Trophoblast cell (in vitro differentiated cells and primary cell): ENCODE measurements around the gene L3MBTL4.

Experiments
- DNase-seq, 2 donors: peaks; one replicate each; pipeline ENCODE4 v3.0.0-alpha.2; 2016
- H2AFZ ChIP-seq: 2 replicates; pipeline ENCODE4 v1.6.1; 2013; ENCODE audit warnings: low read length, moderate library complexity, mild to moderate bottlenecking; ENCODE audit not compliant: insufficient read depth, poor library complexity
- H2AK5ac ChIP-seq: 2 replicates; pipeline ENCODE4 v1.6.1; 2013; ENCODE audit warnings: mild to moderate bottlenecking, low read length
- H2BK120ac ChIP-seq: 2 replicates; pipeline ENCODE4 v1.6.1; 2013; ENCODE audit warnings: low read length, mild to moderate bottlenecking, moderate library complexity; ENCODE audit not compliant: insufficient read depth, poor library complexity
- H2BK12ac ChIP-seq: 2 replicates; pipeline ENCODE4 v1.6.1; 2013; ENCODE audit warnings: mild to moderate bottlenecking, low read length, moderate library complexity
- H2BK5ac ChIP-seq: 2 replicates; pipeline ENCODE4 v1.6.1; 2013; ENCODE audit warnings: low read length, low read depth, moderate library complexity, mild to moderate bottlenecking; ENCODE audit not compliant: poor library complexity
- H3K14ac ChIP-seq: 2 replicates; pipeline ENCODE4 v1.6.1; 2013; ENCODE audit warnings: mild to moderate bottlenecking, low read length
- H3K18ac ChIP-seq: 2 replicates; pipeline ENCODE4 v1.6.1; 2013; ENCODE audit warnings: mild to moderate bottlenecking, low read length
- H3K23ac ChIP-seq: 2 replicates; pipeline ENCODE4 v1.6.1; 2013; ENCODE audit warnings: low read length
- H3K27ac ChIP-seq: 2 replicates; pipeline ENCODE4 v1.5.1; 2013; ENCODE audit warnings: low read depth, mild to moderate bottlenecking, inconsistent platforms, low read length, moderate library complexity
- H3K27me3 ChIP-seq: 2 replicates; pipeline ENCODE4 v1.6.1; 2013; ENCODE audit warnings: inconsistent platforms, mild to moderate bottlenecking, low read length, moderate library complexity; ENCODE audit not compliant: insufficient read depth
- H3K36me3 ChIP-seq, 2 experiments: 1 replicate in 1 of 2; 2 replicates in 1 of 2; pipeline ENCODE4 v1.6.1; 2013; ENCODE audit warnings: low read length in 2 of 2, mild to moderate bottlenecking in 2 of 2, moderate library complexity in 1 of 2; ENCODE audit not compliant: insufficient read depth in 2 of 2, control insufficient read depth in 1 of 2
- H3K4ac ChIP-seq: 2 replicates; pipeline ENCODE4 v1.6.1; 2013; ENCODE audit warnings: low read depth, mild to moderate bottlenecking, low read length, moderate library complexity
- H3K4me1 ChIP-seq, 2 experiments: 1 replicate in 1 of 2; 2 replicates in 1 of 2; pipeline ENCODE4 v1.6.1; 2013; ENCODE audit warnings: low read length in 2 of 2, mild to moderate bottlenecking in 2 of 2, moderate library complexity in 1 of 2; ENCODE audit not compliant: insufficient read depth in 2 of 2, control insufficient read depth in 1 of 2
- H3K4me2 ChIP-seq: 2 replicates; pipeline ENCODE4 v1.6.1; 2013; ENCODE audit warnings: inconsistent platforms, mild to moderate bottlenecking, low read length, moderate library complexity
- H3K4me3 ChIP-seq: 2 replicates; pipeline ENCODE4 v1.5.1; 2013; ENCODE audit warnings: mild to moderate bottlenecking, low read depth, low read length, inconsistent platforms
- H3K79me1 ChIP-seq: one replicate; pipeline ENCODE4 v1.6.1; 2013; ENCODE audit warnings: low read length
- H3K79me2 ChIP-seq: 2 replicates; pipeline ENCODE4 v1.6.1; 2013; ENCODE audit warnings: low read length, mild to moderate bottlenecking; ENCODE audit not compliant: control insufficient read depth, insufficient read depth, poor library complexity
- H3K9ac ChIP-seq: 2 replicates; pipeline ENCODE4 v1.6.1; 2013; ENCODE audit warnings: mild to moderate bottlenecking, low read length
- H3K9me3 ChIP-seq: 2 replicates; pipeline ENCODE4 v1.6.1; 2013; ENCODE audit warnings: low read depth, mild to moderate bottlenecking, control low read depth, inconsistent platforms, low read length; ENCODE audit not compliant: insufficient read depth
- H4K12ac ChIP-seq: 2 replicates; pipeline ENCODE4 v1.6.1; 2013; ENCODE audit warnings: low read depth, mild to moderate bottlenecking, low read length, moderate library complexity
- H4K8ac ChIP-seq: 2 replicates; pipeline ENCODE4 v1.6.1; 2013; ENCODE audit warnings: low read depth, mild to moderate bottlenecking, low read length, moderate library complexity
- H4K91ac ChIP-seq: one replicate; pipeline ENCODE4 v1.6.1; 2013; ENCODE audit warnings: low read depth, mild to moderate bottlenecking, low read length, moderate library complexity
- WGBS: extraction: QIAGEN DNeasy Blood & Tissue Kit; methylation state at CpG from one replicate; pipeline ENCODE4 v1.1.7; 2013; ENCODE audit warnings: missing lambda C conversion rate; ENCODE audit not compliant: insufficient read length, insufficient coverage; ENCODE audit errors: extremely low coverage; 5-methylcytosine and 5-hydroxymethylcytosine counted together

L3MBTL4 gene

DNA sequence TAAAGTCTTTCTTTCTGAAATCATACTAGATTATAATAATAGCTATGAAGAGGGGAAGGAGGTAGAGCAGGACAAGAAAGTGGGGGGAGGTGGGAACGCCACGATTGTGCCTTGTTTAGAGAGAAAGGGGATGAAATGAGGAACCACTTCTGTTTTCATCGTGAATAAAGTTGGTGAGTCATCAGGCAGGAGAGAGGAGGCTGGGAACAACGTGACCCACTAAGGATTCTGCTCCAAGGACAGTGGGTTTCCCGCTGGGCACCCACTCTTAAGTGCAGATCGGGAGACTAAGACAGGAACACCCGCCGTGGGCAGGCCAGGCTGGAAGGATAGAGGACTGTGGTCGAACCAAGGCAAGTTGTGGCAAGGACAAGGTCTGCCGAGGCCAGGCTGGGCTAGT lies 158.2 kb downstream of the L3MBTL4 start:
- no peaks in the 10 kb centered on the region for H3K36me3 ChIP-seq
- no peak overlapping the region for H3K4me2 ChIP-seq
- WGBS = no CpG with 5 or more reads among the region's 10 CpGs
- H3K9me3 ChIP-seq = peaks cover 5% of the 10 kb centered on the region
- no peak overlapping the region for H3K18ac ChIP-seq
- H3K27ac ChIP-seq = no peak overlapping the region
- no peak overlapping the region for H3K23ac ChIP-seq
- DNase-seq = peak in 1 of 2 donors; percentile 13
- no peaks in the 10 kb centered on the region for H3K4me1 ChIP-seq
- no peaks in the 10 kb centered on the region for H3K27me3 ChIP-seq
- no peak overlapping the region for H4K8ac ChIP-seq
- H2BK12ac ChIP-seq = no peak overlapping the region
- no peak overlapping the region for H3K4ac ChIP-seq
- no peak overlapping the region for H3K14ac ChIP-seq
- H3K9ac ChIP-seq = no peak overlapping the region
- H2AFZ ChIP-seq = no peak overlapping the region
- H2BK5ac ChIP-seq = no peak overlapping the region
- H3K4me3 ChIP-seq = no peak overlapping the region
- no peaks in the 10 kb centered on the region for H3K79me1 ChIP-seq
- no peaks in the 10 kb centered on the region for H3K79me2 ChIP-seq
- no peak overlapping the region for H4K91ac ChIP-seq
- no peak overlapping the region for H2BK120ac ChIP-seq
- no peak overlapping the region for H2AK5ac ChIP-seq
- no peak overlapping the region for H4K12ac ChIP-seq

DNA sequence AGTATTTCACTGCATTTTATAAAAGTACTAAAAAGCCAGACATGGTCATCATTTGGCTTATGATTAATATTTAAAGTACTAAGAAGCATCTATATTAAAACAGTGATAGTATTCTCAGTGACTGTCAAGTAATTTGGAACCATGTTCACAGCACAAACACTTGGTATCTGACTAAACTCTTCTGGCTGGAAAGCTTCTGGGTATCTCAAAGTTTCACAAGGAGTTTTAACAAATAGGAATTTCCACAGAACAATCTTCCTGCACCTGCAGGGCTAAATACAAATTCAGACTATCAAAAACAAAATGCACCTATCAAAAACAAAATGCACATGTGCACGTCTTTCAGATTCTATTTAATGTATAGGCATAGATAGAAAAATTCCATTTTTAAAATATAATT lies 158.8 kb downstream of the L3MBTL4 start:
- Histone ChIP-seq H4K91ac (no peak overlapping the region), H3K36me3 (no peaks in the 10 kb centered on the region), H3K79me2 (no peaks in the 10 kb centered on the region), H4K8ac (no peak overlapping the region), H3K9ac (no peak overlapping the region), H3K14ac (no peak overlapping the region), H3K4ac (no peak overlapping the region), H3K27ac (no peak overlapping the region), H3K9me3 (peaks cover 5% of the 10 kb centered on the region), H3K27me3 (no peaks in the 10 kb centered on the region), H2AK5ac (no peak overlapping the region), H3K4me3 (no peak overlapping the region), H2AFZ (no peak overlapping the region), H3K4me1 (no peaks in the 10 kb centered on the region), H4K12ac (no peak overlapping the region), H3K4me2 (no peak overlapping the region), H3K23ac (no peak overlapping the region), H2BK5ac (no peak overlapping the region), H3K18ac (no peak overlapping the region), H2BK120ac (no peak overlapping the region), H2BK12ac (no peak overlapping the region), H3K79me1 (no peaks in the 10 kb centered on the region)
- WGBS = no CpG with 5 or more reads among the region's 1 CpG
- no peak for DNase-seq

DNA sequence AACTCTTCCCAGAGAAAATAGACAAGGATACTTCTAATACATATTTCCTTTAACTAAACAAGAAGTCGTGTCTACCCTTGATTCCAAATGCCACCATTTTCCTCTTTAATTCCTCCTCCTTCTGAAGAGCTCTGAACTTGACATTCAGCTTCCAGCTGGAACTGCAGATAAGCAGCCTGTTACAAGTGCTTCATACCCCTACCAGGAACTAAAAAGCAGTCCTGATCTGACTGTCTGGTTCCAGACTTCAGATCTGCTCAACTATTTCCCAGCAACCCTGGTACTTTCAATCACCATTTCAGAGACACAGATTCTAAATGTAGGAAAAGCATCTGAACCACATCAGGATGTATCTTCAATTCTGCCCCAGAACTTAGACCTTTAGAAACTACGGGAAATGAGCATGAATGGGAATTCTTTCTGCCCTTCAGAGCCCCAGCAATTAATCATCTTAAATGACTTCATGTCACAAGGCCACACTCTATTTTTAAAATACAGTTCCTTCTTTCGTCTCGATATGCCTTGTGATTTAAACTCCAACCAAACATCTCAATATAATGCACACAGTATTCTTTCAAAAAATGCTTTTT lies 159.5 kb downstream of the L3MBTL4 start:
- Histone ChIP-seq H2BK5ac (no peak overlapping the region), H2AFZ (no peak overlapping the region), H3K4me2 (no peak overlapping the region), H2AK5ac (no peak overlapping the region), H2BK12ac (no peak overlapping the region), H3K4me1 (no peaks in the 10 kb centered on the region), H4K8ac (no peak overlapping the region), H3K36me3 (no peaks in the 10 kb centered on the region), H4K12ac (no peak overlapping the region), H3K79me2 (no peaks in the 10 kb centered on the region), H3K9me3 (peaks cover 5% of the 10 kb centered on the region), H2BK120ac (no peak overlapping the region), H3K14ac (no peak overlapping the region), H3K27me3 (no peaks in the 10 kb centered on the region), H3K4me3 (no peak overlapping the region), H3K79me1 (no peaks in the 10 kb centered on the region), H4K91ac (no peak overlapping the region), H3K4ac (no peak overlapping the region), H3K9ac (no peak overlapping the region), H3K27ac (no peak overlapping the region), H3K18ac (no peak overlapping the region), H3K23ac (peak overlapping the region; percentile 30)
- no CpG with 5 or more reads among the region's 4 CpGs for WGBS
- peak in 1 of 2 donors; percentile 11 for DNase-seq

DNA sequence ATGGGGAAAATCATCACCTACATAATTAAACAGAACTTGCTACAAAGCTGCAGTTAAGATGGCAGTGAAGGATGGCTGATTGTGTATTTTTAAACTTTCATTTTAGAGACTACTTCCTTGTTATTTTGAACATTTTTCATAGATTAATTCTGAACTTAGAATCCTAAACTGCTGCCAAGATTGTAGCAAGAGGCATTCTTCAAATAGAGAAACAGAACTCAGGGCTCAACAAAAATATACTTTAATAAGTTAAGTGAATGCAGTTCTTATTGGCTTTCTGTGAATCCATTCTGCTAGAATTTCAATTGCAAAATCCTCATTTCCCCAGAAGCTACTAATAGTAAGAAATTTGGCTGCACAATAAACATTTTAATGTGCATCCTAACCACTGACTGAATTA lies 160.3 kb downstream of the L3MBTL4 start:
- no peak overlapping the region for H3K4ac ChIP-seq
- no peak overlapping the region for H3K14ac ChIP-seq
- no peak overlapping the region for H3K27ac ChIP-seq
- no peak overlapping the region for H3K23ac ChIP-seq
- no peak overlapping the region for H2BK12ac ChIP-seq
- no peaks in the 10 kb centered on the region for H3K79me1 ChIP-seq
- DNase-seq = no peak
- H4K12ac ChIP-seq = no peak overlapping the region
- H2AK5ac ChIP-seq = no peak overlapping the region
- no peak overlapping the region for H2BK120ac ChIP-seq
- H3K4me2 ChIP-seq = no peak overlapping the region
- H3K18ac ChIP-seq = no peak overlapping the region
- H3K79me2 ChIP-seq = no peaks in the 10 kb centered on the region
- H2AFZ ChIP-seq = no peak overlapping the region
- no peaks in the 10 kb centered on the region for H3K4me1 ChIP-seq
- no peaks in the 10 kb centered on the region for H3K36me3 ChIP-seq
- H2BK5ac ChIP-seq = no peak overlapping the region
- no peak overlapping the region for H3K9ac ChIP-seq
- H3K27me3 ChIP-seq = no peaks in the 10 kb centered on the region
- peaks cover 5% of the 10 kb centered on the region for H3K9me3 ChIP-seq
- no peak overlapping the region for H4K8ac ChIP-seq
- no peak overlapping the region for H3K4me3 ChIP-seq
- H4K91ac ChIP-seq = no peak overlapping the region
